ENCODE results near the gene ZDHHC6. TPM values are rescaled to one million over a fixed set of nuclear protein-coding genes. Genes with fewer than 3 reads are reported as not detected.

The ZDHHC6 gene
- total and polyA plus RNA-seq, 2 of the 8 experiments (the other 6 are each of a cell fraction or from before 2014, with no cell fraction given), result 13.6 to 27.4 TPM

- Histone ChIP-seq H2BK20ac (ENCODE audit: low read length) (no peak overlapping the region), H3K18ac (ENCODE audit: extremely low read depth, low read length) (no peak overlapping the region), H4K91ac (replicated peaks; ENCODE audit: insufficient read length, low read length) (no peak overlapping the region), H4K8ac (ENCODE audit: extremely low read depth, insufficient read depth, low read length) (no peak overlapping the region), H3K36me3 (ENCODE audit: control insufficient read depth in 2 of 4, insufficient read depth in 4 of 4, low read length in 3 of 4) (peaks cover 3 to 60% (median 20%) of the 10 kb centered on the region in 4 experiments; a peak in 7 of 8 replicates), H3K4me3 (ENCODE audit: extremely low read depth in 1 of 4, insufficient read depth in 2 of 4, low read depth in 3 of 4, low read length in 4 of 4) (no peak overlapping the region), H3K79me2 (ENCODE audit: control insufficient read depth in 1 of 2, insufficient read depth in 2 of 2, low read length in 2 of 2) (no peaks in the 10 kb centered on the region), H2BK5ac (ENCODE audit: low read depth, low read length) (no peak overlapping the region), H3K23me2 (ENCODE audit: low read depth, low read length) (no peaks in the 10 kb centered on the region; the same call in 1 of the 2 replicates), H3K79me1 (ENCODE audit: low read depth, low read length) (no peaks in the 10 kb centered on the region), H2AFZ (ENCODE audit: low read length) (no peak overlapping the region), H4K5ac (ENCODE audit: insufficient read length, low read depth, low read length) (no peak overlapping the region), H3K27ac (ENCODE audit: low read depth, low read length) (no peak overlapping the region), H3K9ac (replicated peaks in 1 of 4; ENCODE audit: extremely low read depth in 1 of 4, low read depth in 3 of 4, low read length in 3 of 4) (peak overlapping the region in 1 of 4 experiments; percentile 43; a peak in 1 of 7 replicates), H2BK12ac (ENCODE audit: low read depth, low read length) (no peak overlapping the region), H3K4me2 (ENCODE audit: insufficient read depth in 1 of 2, low read depth in 2 of 2, low read length in 2 of 2) (no peak overlapping the region), H2BK15ac (ENCODE audit: low read length) (no peak overlapping the region), H3K23ac (ENCODE audit: insufficient read length) (no peak overlapping the region), H2AK5ac (ENCODE audit: low read depth, low read length) (no peak overlapping the region), H4K20me1 (replicated peaks in 1 of 2; ENCODE audit: control insufficient read depth in 1 of 2, insufficient read depth in 2 of 2, low read length in 2 of 2) (no peaks in the 10 kb centered on the region), H3K27me3 (replicated peaks in 1 of 4; ENCODE audit: control insufficient read depth in 3 of 4, extremely low read depth in 1 of 4, insufficient read depth in 3 of 4, low read length in 3 of 4) (no peaks in the 10 kb centered on the region), H3K4ac (replicated peaks; ENCODE audit: insufficient read length, low read depth, low read length) (no peak overlapping the region), H2BK120ac (replicated peaks; ENCODE audit: low read depth, low read length) (no peak overlapping the region), H3K4me1 (replicated peaks in 1 of 4; ENCODE audit: control insufficient read depth in 3 of 4, insufficient read depth in 4 of 4, low read length in 3 of 4) (no peaks in the 10 kb centered on the region), H3K14ac (ENCODE audit: insufficient read length) (no peak overlapping the region), H3K56ac (replicated peaks; ENCODE audit: insufficient read length, low read depth, low read length) (no peak overlapping the region), H3K9me3 (ENCODE audit: insufficient read depth in 2 of 2, low read depth in 1 of 2, low read length in 1 of 2) (no peaks in the 10 kb centered on the region)
- ChIA-PET POLR2A (ENCODE audit: partially characterized antibody) (no interaction called here), CTCF (ENCODE audit: partially characterized antibody) (no interaction called here)
- no peak for DNase-seq (ENCODE audit: low read depth in 1 of 2, low spot score in 2 of 2)
- TF ChIP-seq JUN (IDR thresholded peaks at IDR 0.05; ENCODE audit: low read depth, low read length) (no peak), GABPA (IDR thresholded peaks at IDR 0.05; ENCODE audit: borderline replicate concordance, insufficient read depth, low read length) (no peak)
- no peak for FAIRE-seq
- 93% methylated on average over 4 of the region's 4 CpGs; no CpG with 5 or more reads in 1 of the 2 experiments for WGBS, 2 experiments (ENCODE audit: extremely low coverage in 1 of 2, insufficient coverage in 1 of 2, insufficient read length in 1 of 2, insufficient replicate concordance in 2 of 2, low coverage in 1 of 2, low lambda C conversion rate in 2 of 2, missing lambda C conversion rate in 1 of 2)
These were observed 8.4 kb downstream of the ZDHHC6 start for GRCh38 chr10:112438356-112438755.

Measured in H1 (cell line).